HG03520 (cell line): ENCODE data around the gene SRPX2.
A peak's percentile ranks its signal among the peaks of the same experiment; 100 is the strongest.

ENCODE experiments used
- ATAC-seq: cut with Tn5 transposase; IDR thresholded peaks from one replicate; pipeline ENCODE4 v1.9.1; 2021; ENCODE audit warnings: mild to moderate bottlenecking, moderate library complexity; ENCODE audit not compliant: unreplicated experiment

Gene SRPX2

GRCh38 chrX:100649550-100650356, 5.8 kb downstream of the SRPX2 start:
- no peak for ATAC-seq

- ATAC-seq: no peak
Observed at GRCh38 chrX:100650841-100651240, 6.8 kb downstream of the SRPX2 start.

DNA sequence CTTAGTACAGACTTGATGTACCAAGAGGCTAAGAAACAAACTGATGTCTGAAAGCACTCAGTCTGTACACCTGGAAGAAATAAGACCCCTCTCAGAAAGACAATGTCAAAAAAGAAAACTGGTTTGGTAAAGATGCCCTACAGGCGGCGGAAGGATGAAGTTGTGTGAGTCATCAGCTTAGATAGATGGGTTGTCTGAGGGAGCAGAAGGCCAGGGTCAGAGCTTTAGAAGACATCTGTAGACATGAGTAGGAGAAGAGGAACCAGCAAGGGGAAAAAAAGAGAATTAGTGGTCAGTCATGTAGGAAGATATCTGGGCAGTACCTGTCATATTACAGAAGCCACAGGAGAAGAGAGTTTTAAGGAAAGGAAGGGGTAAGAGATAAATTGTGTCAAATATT, 8.3 kb downstream of the SRPX2 start:
- ATAC-seq: no peak

- no peak for ATAC-seq
Observed at GRCh38 chrX:100654261-100654660, 10.3 kb downstream of the SRPX2 start.

DNA sequence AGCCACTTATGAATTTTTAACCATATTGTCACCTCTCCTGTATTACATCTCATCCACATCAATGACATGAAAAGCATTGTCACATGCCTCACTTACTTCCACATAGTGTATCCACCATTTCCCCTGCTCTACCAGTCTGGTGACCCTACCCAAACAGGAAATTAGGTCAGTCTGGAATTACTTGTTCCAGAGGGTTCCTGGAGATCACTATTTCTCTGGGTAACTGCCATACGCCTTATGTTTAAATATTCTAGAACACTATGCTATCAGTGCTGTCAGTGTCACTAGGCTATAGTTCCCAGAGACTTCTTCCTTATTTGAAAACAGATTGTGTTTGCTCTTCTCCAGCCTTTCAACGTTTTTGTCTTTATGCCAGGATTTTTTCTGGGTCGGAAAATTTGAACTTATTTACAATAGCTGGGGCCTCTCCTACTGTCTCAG, 15.0 kb downstream of the SRPX2 start:
- no peak for ATAC-seq

GRCh38 chrX:100659431-100660137, 15.6 kb downstream of the SRPX2 start:
- ATAC-seq: no peak

GRCh38 chrX:100662170-100662569, 18.2 kb downstream of the SRPX2 start:
- ATAC-seq: no peak

- no peak for ATAC-seq
Observed at GRCh38 chrX:100662796-100663195, 18.8 kb downstream of the SRPX2 start.

DNA sequence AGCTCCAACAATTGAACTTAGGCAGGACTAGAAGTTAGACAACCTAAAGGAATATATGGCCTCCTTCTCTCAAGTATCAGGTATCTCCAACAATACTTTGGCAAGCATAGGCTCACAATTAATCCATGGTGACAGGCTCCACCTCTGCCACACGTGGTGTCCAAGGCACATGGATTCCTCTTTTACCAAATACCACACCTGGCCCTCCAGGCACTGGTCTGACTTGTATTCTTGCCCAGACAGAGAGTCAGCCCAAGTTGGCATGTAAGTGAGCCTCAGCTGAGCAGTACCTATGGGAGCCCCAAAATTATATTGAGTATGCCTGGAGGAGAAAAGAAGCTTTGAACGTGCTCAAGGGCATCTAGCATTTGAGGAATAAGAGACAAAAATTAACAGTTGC, 19.6 kb downstream of the SRPX2 start:
- ATAC-seq: no peak

GRCh38 chrX:100672966-100673365, 29.0 kb downstream of the SRPX2 start:
- ATAC-seq: no peak

DNA sequence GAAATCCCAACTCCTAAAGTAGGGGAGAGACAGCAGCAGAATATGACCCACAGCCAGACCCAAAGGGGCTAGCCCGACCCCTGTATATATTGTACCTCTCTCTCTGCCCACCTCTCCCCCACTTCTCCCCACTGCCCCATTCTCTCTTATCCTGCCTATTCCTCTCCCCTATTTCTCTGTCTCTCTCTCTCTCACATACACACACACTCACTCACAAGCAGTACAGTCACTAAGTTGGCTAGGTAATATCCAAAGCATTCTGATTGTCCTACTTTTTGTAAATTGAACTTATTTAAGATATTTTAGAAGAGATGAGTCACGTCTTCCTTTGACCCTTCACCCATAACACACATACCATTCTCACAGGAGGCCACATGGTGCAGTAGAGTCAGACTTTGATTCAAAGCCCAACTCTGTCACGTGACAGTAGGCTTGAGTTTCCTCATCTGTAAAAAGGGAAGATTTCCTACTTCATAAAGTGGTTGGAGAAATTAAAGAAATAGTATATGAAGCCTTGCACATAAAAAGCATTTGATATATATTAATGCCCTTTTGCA, 29.5 kb downstream of the SRPX2 start:
- ATAC-seq: no peak

- ATAC-seq: no peak
Observed at GRCh38 chrX:100674705-100675104, 30.7 kb downstream of the SRPX2 start.

- ATAC-seq: no peak
Observed at GRCh38 chrX:100677611-100678181, 33.7 kb downstream of the SRPX2 start.

DNA sequence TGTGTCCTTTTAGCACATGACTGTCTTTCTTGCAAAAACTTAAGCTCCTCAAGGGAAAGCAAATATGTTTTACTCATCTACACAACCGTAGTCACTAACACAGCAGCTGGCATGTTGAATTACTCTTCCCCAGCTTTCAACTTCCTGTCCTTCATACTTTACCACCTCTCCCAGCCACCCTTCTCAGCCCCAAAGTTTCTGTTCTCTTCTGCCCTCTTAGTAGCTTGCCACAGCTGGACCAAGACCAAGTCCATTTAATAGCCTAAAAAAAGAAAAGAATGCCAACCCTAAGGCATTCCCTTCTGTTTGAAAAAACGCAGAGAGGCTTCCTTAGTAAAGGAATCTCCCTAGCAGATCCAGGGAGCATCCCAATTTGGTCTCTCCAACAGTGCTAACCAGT, 36.8 kb downstream of the SRPX2 start:
- ATAC-seq: no peak

- ATAC-seq: no peak
Observed at GRCh38 chrX:100681599-100681998, 37.6 kb downstream of the SRPX2 start.

DNA sequence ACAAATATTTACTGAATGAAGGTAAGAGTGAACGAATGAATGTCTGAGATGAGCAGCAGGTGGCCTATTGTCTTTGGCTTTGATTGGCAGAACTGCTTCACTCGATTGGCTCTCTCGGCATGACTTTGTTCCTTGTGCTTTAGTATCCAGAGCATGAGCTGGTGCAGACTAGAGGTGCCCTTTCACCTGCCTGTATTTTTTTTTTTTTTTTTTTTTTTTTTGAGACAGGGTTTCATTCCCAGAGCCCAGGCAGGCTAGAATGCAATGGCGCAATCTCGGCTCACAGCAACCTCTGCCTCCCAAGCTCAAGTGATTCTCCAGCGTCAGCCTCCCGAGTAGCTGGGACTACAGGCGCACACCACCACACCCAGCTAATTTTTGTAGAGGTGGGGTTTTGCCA, 38.9 kb downstream of the SRPX2 start:
- ATAC-seq: no peak

GRCh38 chrX:100685284-100685996, 41.4 kb downstream of the SRPX2 start:
- peak; percentile 76 for ATAC-seq

- no peak for ATAC-seq
Observed at GRCh38 chrX:100685997-100686305, 42.0 kb downstream of the SRPX2 start.

- ATAC-seq: peak; percentile 32
Observed at GRCh38 chrX:100687128-100687527, 43.1 kb downstream of the SRPX2 start.

DNA sequence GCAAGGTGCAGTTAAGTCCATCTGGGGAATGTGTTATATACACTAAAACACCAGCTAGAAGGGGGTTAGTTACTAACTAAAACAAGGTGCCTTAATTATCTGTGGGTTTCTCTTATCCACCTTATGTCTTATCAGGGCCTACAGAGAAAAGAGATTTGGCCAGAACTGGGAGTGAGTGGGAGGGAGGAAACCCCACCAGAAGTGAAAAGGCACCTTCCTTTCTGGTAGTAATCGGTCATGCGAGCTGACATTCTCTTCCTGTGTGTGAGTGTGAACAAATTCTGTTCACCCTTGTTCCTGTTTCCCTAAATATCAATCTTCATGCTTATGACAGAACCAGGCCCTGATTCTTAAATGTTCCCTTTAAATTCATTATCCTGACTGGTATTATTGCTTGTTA, 43.5 kb downstream of the SRPX2 start:
- ATAC-seq: peak; percentile 69

DNA sequence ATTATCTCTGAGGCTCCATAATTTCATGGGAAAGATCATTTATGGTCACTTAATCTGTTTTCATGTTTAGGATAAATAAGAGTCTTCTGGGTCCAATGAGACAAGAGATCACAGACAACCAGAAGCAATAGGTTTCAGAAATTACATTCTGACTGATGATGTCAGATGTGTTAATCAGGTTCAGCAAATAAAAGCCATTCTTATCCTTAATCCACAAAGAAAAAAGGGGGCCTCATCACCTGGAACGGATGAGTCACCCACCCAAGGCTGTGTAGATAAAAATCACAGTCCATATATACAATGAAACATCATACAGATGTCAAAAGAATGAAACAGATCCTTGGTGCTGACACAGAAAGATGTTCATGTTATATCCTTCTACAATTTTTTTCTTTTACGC, 51.3 kb downstream of the SRPX2 start:
- ATAC-seq: no peak
